ENCODE results near the gene DBF4B. TPM values are rescaled to one million over a fixed set of nuclear protein-coding genes. Genes with fewer than 3 reads are reported as not detected.

Gene DBF4B
- total RNA-seq, 1 experiment from 2014 or later = 24.7 TPM

- no peak overlapping the region for H2AFZ ChIP-seq (ENCODE audit: low read length)
- no peak overlapping the region for H3K23ac ChIP-seq (ENCODE audit: insufficient read length, low read depth, low read length)
- TF ChIP-seq CTCF (conservative IDR thresholded peaks at IDR 0.05) = no peak
- no peak for DNase-seq
- H3K27me3 ChIP-seq (ENCODE audit: insufficient read depth, low read length) = no peaks in the 10 kb centered on the region
- no CpG with 5 or more reads among the region's 11 CpGs for WGBS (ENCODE audit: extremely low coverage, insufficient read length, low lambda C conversion rate)
- no peak overlapping the region for H2BK12ac ChIP-seq (ENCODE audit: insufficient read length, low read depth, low read length)
- Mint-ChIP-seq H3K27ac (no peak overlapping the region), H3K4me1 (peaks cover 15 to 20% of the 10 kb centered on the region in 2 experiments), H3K36me3 (ENCODE audit: insufficient read depth in 1 of 3, low read depth in 3 of 3) (no peaks in the 10 kb centered on the region), H3K9me3 (no peaks in the 10 kb centered on the region), H3K27me3 (ENCODE audit: low read depth) (peaks cover 30% of the 10 kb centered on the region), H3K4me3 (no peak overlapping the region)
- H3K23me2 ChIP-seq (ENCODE audit: insufficient read length, low read depth, low read length, poor library complexity, severe bottlenecking) = no peaks in the 10 kb centered on the region
- H3K79me1 ChIP-seq (ENCODE audit: insufficient read depth, low read depth, low read length, poor library complexity, severe bottlenecking) = no peaks in the 10 kb centered on the region
- no peak overlapping the region for H2BK20ac ChIP-seq (ENCODE audit: low read depth, low read length, poor library complexity, severe bottlenecking)
- no peak overlapping the region for H3K4me2 ChIP-seq (ENCODE audit: insufficient read depth, insufficient read length, low read length)
- H2BK5ac ChIP-seq (ENCODE audit: insufficient read length, low read length) = no peak overlapping the region
- H3K56ac ChIP-seq (ENCODE audit: insufficient read length, low read depth, low read length) = no peak overlapping the region
- H3K4me1 ChIP-seq (ENCODE audit: insufficient read depth, low read length) = no peaks in the 10 kb centered on the region
- H3K14ac ChIP-seq (ENCODE audit: insufficient read depth, low read length) = no peak overlapping the region
- H3T11ph ChIP-seq (ENCODE audit: low read length) = no peak overlapping the region
- H3K79me2 ChIP-seq (ENCODE audit: insufficient read depth, low read length) = no peaks in the 10 kb centered on the region
- no peak overlapping the region for H3K27ac ChIP-seq (ENCODE audit: insufficient read length, low read depth, low read length)
- no peak overlapping the region for H3K4ac ChIP-seq (ENCODE audit: low read depth, low read length)
- H3K9ac ChIP-seq (ENCODE audit: extremely low read depth, insufficient read length, low read length) = no peak overlapping the region
- no peak overlapping the region for H3K18ac ChIP-seq (ENCODE audit: insufficient read length, low read depth, low read length)
- H4K5ac ChIP-seq (ENCODE audit: insufficient read length, low read depth, low read length) = no peak overlapping the region
- H2AK5ac ChIP-seq (ENCODE audit: insufficient read length, low read length) = no peak overlapping the region
- H4K8ac ChIP-seq (replicated peaks; ENCODE audit: insufficient read length, low read depth, low read length) = no peak overlapping the region
- no peak overlapping the region for H2BK15ac ChIP-seq (ENCODE audit: low read depth, low read length)
- no peaks in the 10 kb centered on the region for H4K20me1 ChIP-seq (ENCODE audit: control insufficient read depth, insufficient read depth, insufficient read length)
- H4K91ac ChIP-seq (ENCODE audit: insufficient read length, low read depth, low read length) = no peak overlapping the region
- H3K9me3 ChIP-seq (ENCODE audit: control insufficient read depth, low read depth, low read length) = no peaks in the 10 kb centered on the region
- H2BK120ac ChIP-seq (ENCODE audit: low read depth, low read length, poor library complexity, severe bottlenecking) = no peak overlapping the region
Measured at GRCh38 chr17:44768505-44769142, 60.2 kb downstream of the DBF4B start.

Data from H9 (cell line).